Lower lobe of right lung (tissue), 2 donors: Measurements from ENCODE around the gene PCDHA11. TPM values are rescaled to one million over a fixed set of nuclear protein-coding genes. Genes with fewer than 3 reads are reported as not detected.
A peak's percentile ranks its signal among the peaks of the same experiment; 100 is the strongest.
"Not testable (repeated sequence)": the region's sequence is repeated elsewhere in the genome, so short reads cannot be mapped to it uniquely, and the experiment has no call there.

Experiments used
- ATAC-seq, 2 donors: fragments of 200-7000 bp; cut with Tn5 transposase; one replicate each; pipeline ENCODE4 v1.9.1; 2020 to 2022; ENCODE audit warnings: mild to moderate bottlenecking in 2 of 2, moderate library complexity in 2 of 2
- DNase-seq: peaks from one replicate; pipeline ENCODE4 v3.0.0-alpha.2; 2020
- H3K27ac ChIP-seq: fragments of 200-600 bp; one replicate; pipeline ENCODE4 v1.8.0; 2022
- H3K27me3 ChIP-seq: fragments of 200-600 bp; one replicate; pipeline ENCODE4 v1.8.0; 2022; ENCODE audit warnings: low read depth
- H3K36me3 ChIP-seq: fragments of 200-600 bp; one replicate; pipeline ENCODE4 v1.8.0; 2022; ENCODE audit warnings: mild to moderate bottlenecking
- H3K4me1 ChIP-seq: fragments of 200-600 bp; one replicate; pipeline ENCODE4 v1.8.0; 2022
- H3K4me3 ChIP-seq: fragments of 200-600 bp; one replicate; pipeline ENCODE4 v1.8.0; 2022; ENCODE audit warnings: mild to moderate bottlenecking
- H3K9me3 ChIP-seq: fragments of 200-600 bp; one replicate; pipeline ENCODE4 v1.8.0; 2022
- CTCF ChIP-seq: fragments of 200-600 bp; IDR thresholded peaks from one replicate; pipeline ENCODE4 v1.8.0; 2022; ENCODE audit warnings: antibody characterized with exemption, mild to moderate bottlenecking
- intact Hi-C: fragments of 100-400 bp; cut with DNase I; formaldehyde crosslinking; loops from one replicate; pipeline ENCODE4 v1.11.0; 2022
- total RNA-seq: library from RNA; stranded (reverse); fragmentation: NEBNext Ultra II Directional; extraction: Animal tissue kit (Norgen Biotek cat#: 25700); gene quantifications from one replicate; pipeline ENCODE4 v1.2.1, GENCODE V29; 2021
- donor health status: DM: no; HTN: yes; CAD: no; lungs with severe emphysema.

Gene PCDHA11
- total RNA-seq, 1 donor from 2014 or later = 0.38 TPM

GRCh38 chr5:140827704-140828361 is 40.9 kb upstream of the PCDHA11 start, which contains the start of gene PCDHA6:
Gene PCDHA6 (plus strand): TSS chr5:140827960. CDS start chr5:140828092, 132 bp downstream.
- DNase-seq (no peak), ATAC-seq (no peak)
- H3K27me3 ChIP-seq = peaks cover 28% of the 10 kb centered on the region
- intact Hi-C loops = no loop called here
- H3K4me1 ChIP-seq = no peaks in the 10 kb centered on the region
- peaks cover 19% of the 10 kb centered on the region for H3K9me3 ChIP-seq
- no peaks in the 10 kb centered on the region for H3K36me3 ChIP-seq
- TF ChIP-seq CTCF = no peak
- H3K4me3 ChIP-seq = no peak within 1 kb of the TSS
- H3K27ac ChIP-seq = no peak within 1 kb of the TSS

- ATAC-seq (no peak), DNase-seq (no peak)
- no peak overlapping the region for H3K27ac ChIP-seq
- no peaks in the 10 kb centered on the region for H3K36me3 ChIP-seq
- intact Hi-C loops = no loop called here
- TF ChIP-seq CTCF = no peak
- H3K4me3 ChIP-seq = no peak overlapping the region
- H3K27me3 ChIP-seq = peaks cover 28% of the 10 kb centered on the region
- no peaks in the 10 kb centered on the region for H3K4me1 ChIP-seq
- peaks cover 19% of the 10 kb centered on the region for H3K9me3 ChIP-seq
These were observed 40.4 kb upstream of the PCDHA11 start for GRCh38 chr5:140828362-140828737.

GRCh38 chr5:140829511-140830501 is 39.0 kb upstream of the PCDHA11 start:
- DNase-seq, H3K36me3 ChIP-seq, H3K4me1 ChIP-seq, H3K27ac ChIP-seq, H3K4me3 ChIP-seq, intact Hi-C loops, ATAC-seq: not testable (repeated sequence)
- peaks cover 32% of the 10 kb centered on the region for H3K27me3 ChIP-seq
- peaks cover 21% of the 10 kb centered on the region for H3K9me3 ChIP-seq

GRCh38 chr5:140833993-140834392 is 34.8 kb upstream of the PCDHA11 start, which contains the start of gene PCDHA7:
Gene PCDHA7 (plus strand): TSS chr5:140834269. CDS start chr5:140834384, 115 bp downstream.
- H3K4me1 ChIP-seq = no peaks in the 10 kb centered on the region
- intact Hi-C loops = no loop called here
- DNase-seq = no peak
- H3K9me3 ChIP-seq = peaks cover 20% of the 10 kb centered on the region
- ATAC-seq = no peak
- no peak within 1 kb of the TSS for H3K27ac ChIP-seq
- peaks cover 28% of the 10 kb centered on the region for H3K27me3 ChIP-seq
- no peak for TF ChIP-seq CTCF
- H3K36me3 ChIP-seq = no peaks in the 10 kb centered on the region
- H3K4me3 ChIP-seq = peak within 1 kb of the TSS; percentile 28

- H3K4me1 ChIP-seq, DNase-seq, H3K36me3 ChIP-seq, H3K27ac ChIP-seq, intact Hi-C loops, ATAC-seq: not testable (repeated sequence)
- Histone ChIP-seq H3K4me3 (peak overlapping the region; percentile 28), H3K27me3 (peaks cover 27% of the 10 kb centered on the region), H3K9me3 (peaks cover 15% of the 10 kb centered on the region)
These were observed 34.2 kb upstream of the PCDHA11 start for GRCh38 chr5:140834439-140835008.
